Measurements from ENCODE around the gene POLR3H.

GRCh38 chr22:41481131-41481830 is 63.0 kb downstream of the POLR3H start:
- TF ChIP-seq POLR2A (IDR thresholded peaks at IDR 0.05) (no peak), CTCF (IDR thresholded peaks at IDR 0.05) (no peak)
